MM.1S (cell line): ENCODE measurements around the gene GPC3.

Source experiments
- DNase-seq: peaks from one replicate; pipeline ENCODE4 v3.0.0-alpha.2; 2015
- H2AFZ ChIP-seq: fragments of 300-600 bp; sonication (generic); 2 replicates; pipeline ENCODE4 v1.6.0; 2016; ENCODE audit warnings: antibody characterized with exemption, low read length
- H3F3A ChIP-seq: fragments of 300-600 bp; sonication (generic); 2 replicates; pipeline ENCODE4 v1.6.1; 2016; ENCODE audit warnings: mild to moderate bottlenecking, antibody characterized with exemption, low read length, moderate library complexity, mixed read lengths; ENCODE audit not compliant: insufficient read depth
- H3K27ac ChIP-seq: fragments of 300-600 bp; sonication (generic); 2 replicates; pipeline ENCODE4 v1.5.1; 2016; ENCODE audit warnings: mild to moderate bottlenecking, low read length
- H3K27me3 ChIP-seq: fragments of 300-600 bp; sonication (generic); replicated peaks from 2 replicates; pipeline ENCODE4 v1.6.0; 2016; ENCODE audit warnings: low read length; ENCODE audit not compliant: insufficient read depth
- H3K36me3 ChIP-seq: fragments of 300-600 bp; sonication (generic); replicated peaks from 2 replicates; pipeline ENCODE4 v1.6.1; 2016; ENCODE audit warnings: mild to moderate bottlenecking, low read length, mixed read lengths; ENCODE audit not compliant: insufficient read depth
- H3K4me1 ChIP-seq: fragments of 300-600 bp; sonication (generic); 2 replicates; pipeline ENCODE4 v1.6.1; 2016; ENCODE audit warnings: low read length, mixed read lengths
- H3K4me2 ChIP-seq: fragments of 300-600 bp; sonication (generic); 2 replicates; pipeline ENCODE4 v1.6.0; 2016; ENCODE audit warnings: low read depth, low read length
- H3K4me3 ChIP-seq: fragments of 300-600 bp; sonication (generic); 2 replicates; pipeline ENCODE4 v1.5.1; 2016; ENCODE audit warnings: low read length, mixed read lengths
- H3K79me2 ChIP-seq: fragments of 300-600 bp; sonication (generic); 2 replicates; pipeline ENCODE4 v1.6.1; 2016; ENCODE audit warnings: mixed run types, low read length, mixed read lengths
- H3K9ac ChIP-seq: fragments of 300-600 bp; sonication (generic); 2 replicates; pipeline ENCODE4 v1.6.1; 2016; ENCODE audit warnings: low read length, mixed read lengths
- H3K9me2 ChIP-seq: fragments of 300-600 bp; sonication (generic); replicated peaks from 2 replicates; pipeline ENCODE4 v1.6.1; 2016; ENCODE audit warnings: mild to moderate bottlenecking, low read length, mixed read lengths; ENCODE audit not compliant: insufficient read depth
- H3K9me3 ChIP-seq: fragments of 300-600 bp; sonication (generic); replicated peaks from 2 replicates; pipeline ENCODE4 v1.6.1; 2016; ENCODE audit warnings: mild to moderate bottlenecking, low read length, mixed read lengths; ENCODE audit not compliant: insufficient read depth
- H4K20me1 ChIP-seq: fragments of 300-600 bp; sonication (generic); 2 replicates; pipeline ENCODE4 v1.6.1; 2016; ENCODE audit warnings: mild to moderate bottlenecking, low read length, moderate library complexity, mixed read lengths; ENCODE audit not compliant: insufficient read depth
- CTCF ChIP-seq: fragments of 300-600 bp; sonication (generic); IDR thresholded peaks from 2 replicates; pipeline ENCODE4 v1.5.1; 2016; ENCODE audit warnings: antibody characterized with exemption, low read length, mixed read lengths
- EZH2 ChIP-seq: fragments of 300-600 bp; sonication (generic); optimal IDR thresholded peaks from 2 replicates; pipeline ENCODE3; 2017; ENCODE audit warnings: low read depth, mild to moderate bottlenecking, antibody characterized with exemption, low read length, mixed read lengths
- EZH2phosphoT487 ChIP-seq: fragments of 300-600 bp; sonication (generic); IDR thresholded peaks from 2 replicates; pipeline ENCODE4 v1.6.1; 2018; ENCODE audit warnings: antibody characterized with exemption, low read length

GPC3 gene

GRCh38 chrX:133980832-133981588, 4.4 kb downstream of the GPC3 start:
- Histone ChIP-seq H3K4me1 (no peaks in the 10 kb centered on the region), H3K36me3 (no peaks in the 10 kb centered on the region), H3K4me2 (no peak overlapping the region)

GRCh38 chrX:133980406-133980805, 5.0 kb downstream of the GPC3 start:
- H3K27me3 ChIP-seq: no peaks in the 10 kb centered on the region
- H3F3A ChIP-seq: no peaks in the 10 kb centered on the region
- no peak overlapping the region for H3K4me2 ChIP-seq
- H3K4me3 ChIP-seq: no peak overlapping the region
- no peak overlapping the region for H3K27ac ChIP-seq
- H3K4me1 ChIP-seq: no peaks in the 10 kb centered on the region
- DNase-seq: no peak
- H3K79me2 ChIP-seq: no peaks in the 10 kb centered on the region
- no peaks in the 10 kb centered on the region for H3K9me3 ChIP-seq
- TF ChIP-seq CTCF (no peak), EZH2phosphoT487 (no peak), EZH2 (no peak)
- H3K9me2 ChIP-seq: no peaks in the 10 kb centered on the region
- H3K36me3 ChIP-seq: no peaks in the 10 kb centered on the region
- H4K20me1 ChIP-seq: no peaks in the 10 kb centered on the region
- no peak overlapping the region for H3K9ac ChIP-seq
- H2AFZ ChIP-seq: no peak overlapping the region

More at GRCh38 chrX:133980832-133981588, 4.4 kb downstream of the GPC3 start:
- H3K9me3 ChIP-seq: no peaks in the 10 kb centered on the region
- no peaks in the 10 kb centered on the region for H3K79me2 ChIP-seq
- no peak for TF ChIP-seq EZH2
- no peak for TF ChIP-seq EZH2phosphoT487
- TF ChIP-seq CTCF: no peak
- H2AFZ ChIP-seq: no peak overlapping the region
- H3F3A ChIP-seq: no peaks in the 10 kb centered on the region
- H3K9ac ChIP-seq: no peak overlapping the region
- DNase-seq: no peak
- no peaks in the 10 kb centered on the region for H4K20me1 ChIP-seq
- H3K4me3 ChIP-seq: no peak overlapping the region
- no peak overlapping the region for H3K27ac ChIP-seq
- H3K27me3 ChIP-seq: no peaks in the 10 kb centered on the region
- no peaks in the 10 kb centered on the region for H3K9me2 ChIP-seq

GRCh38 chrX:133979641-133980230, 5.7 kb downstream of the GPC3 start:
- H3K4me2 ChIP-seq: no peak overlapping the region
- H3K9me3 ChIP-seq: no peaks in the 10 kb centered on the region
- H3F3A ChIP-seq: no peaks in the 10 kb centered on the region
- no peaks in the 10 kb centered on the region for H3K4me1 ChIP-seq
- TF ChIP-seq EZH2 (no peak), EZH2phosphoT487 (no peak), CTCF (no peak)
- no peaks in the 10 kb centered on the region for H4K20me1 ChIP-seq
- H3K4me3 ChIP-seq: no peak overlapping the region
- no peaks in the 10 kb centered on the region for H3K79me2 ChIP-seq
- H3K27me3 ChIP-seq: no peaks in the 10 kb centered on the region
- no peak overlapping the region for H3K27ac ChIP-seq
- H2AFZ ChIP-seq: no peak overlapping the region
- DNase-seq: no peak
- H3K36me3 ChIP-seq: no peaks in the 10 kb centered on the region
- H3K9ac ChIP-seq: no peak overlapping the region
- H3K9me2 ChIP-seq: no peaks in the 10 kb centered on the region
